OCI-LY7 (cell line): Measurements from ENCODE around the gene CPNE5. TPM values are rescaled to one million over a fixed set of nuclear protein-coding genes. Genes with fewer than 3 reads are reported as not detected.

Experiments
- BruUV-seq: library from RNA; stranded (reverse); fragments of 400-500 nt; replicated peaks from 2 replicates; lab custom pipeline; 2021; lab: Mats Ljungman, UMichigan
- CTCF ChIA-PET: fragments of 300-600 bp; sonication (Branson Sonifier 250); formaldehyde crosslinking; loops from one replicate; lab custom pipeline; 2022; ENCODE audit warnings: antibody characterized with exemption; ENCODE audit not compliant: unreplicated experiment; lab: Charles Lee
- POLR2A ChIA-PET: fragments of 300-600 bp; sonication (Branson Sonifier 250); formaldehyde crosslinking; loops from one replicate; lab custom pipeline; 2022; ENCODE audit warnings: antibody characterized with exemption; lab: Charles Lee
- DNase-seq: peaks from one replicate; pipeline ENCODE4 v3.0.0-alpha.2; 2015; ENCODE audit warnings: low spot score
- H2AFZ ChIP-seq: fragments of 200-600 bp; sonication (generic), shearing (Covaris generic); 2 replicates; pipeline ENCODE4 v1.6.1; 2014; ENCODE audit warnings: mild to moderate bottlenecking, antibody characterized with exemption, low read length, moderate library complexity
- H3K27ac ChIP-seq: fragments of 200-600 bp; sonication (generic); 2 replicates; pipeline ENCODE4 v1.5.1; 2014; ENCODE audit warnings: mixed run types, low read depth, mild to moderate bottlenecking, moderate library complexity, low read length, inconsistent platforms; ENCODE audit not compliant: poor library complexity, severe bottlenecking
- H3K36me3 ChIP-seq: fragments of 200-600 bp; sonication (generic); 2 replicates; pipeline ENCODE4 v1.6.1; 2014; ENCODE audit warnings: mild to moderate bottlenecking, antibody characterized with exemption, low read length, moderate library complexity, mixed read lengths; ENCODE audit not compliant: insufficient read depth
- H3K4me1 ChIP-seq: fragments of 200-600 bp; sonication (generic); 2 replicates; pipeline ENCODE4 v1.5.1; 2014; ENCODE audit warnings: mild to moderate bottlenecking, low read length; ENCODE audit not compliant: insufficient read depth, poor library complexity, severe bottlenecking
- H3K4me2 ChIP-seq: fragments of 200-600 bp; sonication (generic); 2 replicates; pipeline ENCODE4 v1.6.1; 2014; ENCODE audit warnings: mild to moderate bottlenecking, low read length
- H3K4me3 ChIP-seq: fragments of 200-600 bp; sonication (generic); 2 replicates; pipeline ENCODE4 v1.5.1; 2014; ENCODE audit warnings: mild to moderate bottlenecking, low read depth, low read length; ENCODE audit not compliant: poor library complexity, severe bottlenecking
- H3K79me2 ChIP-seq: fragments of 200-600 bp; sonication (generic); 2 replicates; pipeline ENCODE4 v1.6.1; 2016; ENCODE audit warnings: low read depth, mild to moderate bottlenecking, low read length, moderate library complexity, mixed read lengths; ENCODE audit not compliant: insufficient read depth
- H3K9me2 ChIP-seq: fragments of 200-600 bp; sonication (generic); 2 replicates; pipeline ENCODE4 v1.6.1; 2016; ENCODE audit warnings: mild to moderate bottlenecking, low read length, mixed read lengths; ENCODE audit not compliant: insufficient read depth
- H3K9me3 ChIP-seq: fragments of 200-600 bp; sonication (generic); 2 replicates; pipeline ENCODE4 v1.6.1; 2014; ENCODE audit warnings: mild to moderate bottlenecking, mixed run types, low read length, mixed read lengths
- H4K20me1 ChIP-seq: fragments of 200-600 bp; sonication (generic); 2 replicates; pipeline ENCODE4 v1.6.1; 2014; ENCODE audit warnings: mild to moderate bottlenecking, antibody characterized with exemption, low read length, moderate library complexity, mixed read lengths; ENCODE audit not compliant: insufficient read depth
- CTCF ChIP-seq: fragments of 200-600 bp; sonication (generic); conservative IDR thresholded peaks from 2 replicates; pipeline ENCODE4 v1.5.1; 2014; ENCODE audit warnings: mild to moderate bottlenecking, antibody characterized with exemption, low read length, moderate library complexity, mixed read lengths
- EZH2phosphoT487 ChIP-seq: fragments of 200-600 bp; sonication (generic); IDR thresholded peaks from 2 replicates; pipeline ENCODE4 v1.6.1; 2018; ENCODE audit warnings: low read depth, borderline replicate concordance, mild to moderate bottlenecking, mixed run types, antibody characterized with exemption, low read length, moderate library complexity, mixed read lengths
- intact Hi-C: fragments of 100-400 bp; cut with micrococcal nuclease; formaldehyde crosslinking; loops from one replicate; pipeline ENCODE4 v1.10.0; 2022; ENCODE audit not compliant: unreplicated experiment
- total RNA-seq, 2 experiments: library from RNA; depleted of rRNA in 1 of 2; stranded (reverse); fragments of >200 nt in 1 of 2; shearing (Covaris generic) in 1 of 2; gene quantifications; 2 replicates each; pipeline ENCODE4 v1.2.3, GENCODE V29; 2014 to 2022

CPNE5 gene
- total RNA-seq, 2 experiments from 2014 or later: 37.7 to 89.8 TPM

- H3K4me3 ChIP-seq: peak overlapping the region; percentile 38
- peak; percentile 11 for DNase-seq
- H3K4me1 ChIP-seq: no peaks in the 10 kb centered on the region
- H3K27ac ChIP-seq: no peak overlapping the region
- no peaks in the 10 kb centered on the region for H3K9me3 ChIP-seq
- BruUV-seq: no TSS peak
- intact Hi-C loops: no loop called here
- ChIA-PET POLR2A (no interaction called here), CTCF (no interaction called here)
- no peaks in the 10 kb centered on the region for H3K79me2 ChIP-seq
- H3K36me3 ChIP-seq: no peaks in the 10 kb centered on the region
- TF ChIP-seq CTCF: peak; percentile 37
- no peak for TF ChIP-seq EZH2phosphoT487
- peak overlapping the region; percentile 46; the same call in 1 of the 2 replicates for H3K4me2 ChIP-seq
- H4K20me1 ChIP-seq: no peaks in the 10 kb centered on the region
- no peaks in the 10 kb centered on the region for H3K9me2 ChIP-seq
- no peak overlapping the region for H2AFZ ChIP-seq
These were observed 646 bp upstream of the CPNE5 start for GRCh38 chr6:36839749-36840431.

- Histone ChIP-seq H3K36me3 (no peaks in the 10 kb centered on the region), H3K9me2 (no peaks in the 10 kb centered on the region), H3K27ac (no peak overlapping the region), H3K79me2 (no peaks in the 10 kb centered on the region), H3K9me3 (no peaks in the 10 kb centered on the region), H3K4me1 (no peaks in the 10 kb centered on the region), H3K4me2 (no peak overlapping the region), H2AFZ (no peak overlapping the region), H4K20me1 (no peaks in the 10 kb centered on the region), H3K4me3 (no peak overlapping the region)
- no peak for TF ChIP-seq EZH2phosphoT487
- no peak for TF ChIP-seq CTCF
- no TSS peak for BruUV-seq
- CTCF ChIA-PET: no interaction called here
- intact Hi-C loops: no loop called here
- POLR2A ChIA-PET: no interaction called here
- no peak for DNase-seq
These were observed 1.6 kb downstream of the CPNE5 start for GRCh38 chr6:36837686-36838085.

- TF ChIP-seq CTCF (no peak), EZH2phosphoT487 (no peak)
- POLR2A ChIA-PET: no interaction called here
These were observed 2.3 kb downstream of the CPNE5 start for GRCh38 chr6:36837022-36837339.

More at GRCh38 chr6:36837022-36837339, 2.3 kb downstream of the CPNE5 start:
- no TSS peak for BruUV-seq
- no peaks in the 10 kb centered on the region for H3K4me1 ChIP-seq
- H3K4me2 ChIP-seq: no peak overlapping the region
- CTCF ChIA-PET: no interaction called here
- no peak overlapping the region for H3K4me3 ChIP-seq
- DNase-seq: no peak
- no peaks in the 10 kb centered on the region for H3K36me3 ChIP-seq
- no peak overlapping the region for H2AFZ ChIP-seq
- H3K9me3 ChIP-seq: no peaks in the 10 kb centered on the region
- H3K9me2 ChIP-seq: no peaks in the 10 kb centered on the region
- intact Hi-C loops: no loop called here
- H3K79me2 ChIP-seq: no peaks in the 10 kb centered on the region
- H3K27ac ChIP-seq: no peak overlapping the region
- H4K20me1 ChIP-seq: no peaks in the 10 kb centered on the region
